Measurements from ENCODE around the gene PDCD1. TPM values are rescaled to one million over a fixed set of nuclear protein-coding genes. Genes with fewer than 3 reads are reported as not detected.
A peak's percentile ranks its signal among the peaks of the same experiment; 100 is the strongest.
"Not testable (repeated sequence)": the region's sequence is repeated elsewhere in the genome, so short reads cannot be mapped to it uniquely, and the experiment has no call there.

The PDCD1 gene
- under 1 TPM in 8 of 10 donors, not detected in 2; 0.08 to 0.70 (median 0.15) TPM for polyA plus RNA-seq (ENCODE audit: insufficient read length in 10 of 10)
- long read RNA-seq, donor 1 = 0 reads
- long read RNA-seq, donor 2 = 0 reads
- long read RNA-seq, donor 3 = 0 reads
- long read RNA-seq, donor 4 = 0 reads
- long read RNA-seq, donor 5 = 0 reads
- long read RNA-seq, donor 6 = 0 reads
- long read RNA-seq, donor 7 = 0 reads
- long read RNA-seq, donor 8 = 0 reads
- long read RNA-seq, donor 9 = 0 reads

- no peak for DNase-seq
These were observed at the start of gene PDCD1 for GRCh38 chr2:241858206-241859016. PDCD1 (minus strand) TSS chr2:241858894; CDS start chr2:241858838, 56 bp downstream.

GRCh38 chr2:241907831-241908230 is 49.1 kb upstream of the PDCD1 start:
- DNase-seq = not testable (repeated sequence)

GRCh38 chr2:241906826-241907570 is 48.3 kb upstream of the PDCD1 start:
- peak in 1 of 3 donors; percentile 59 for DNase-seq

- not testable (repeated sequence) for DNase-seq
These were observed 47.7 kb upstream of the PDCD1 start for GRCh38 chr2:241906378-241906770.

GRCh38 chr2:241905716-241906377 is 47.2 kb upstream of the PDCD1 start:
- DNase-seq = no peak

- DNase-seq = no peak
These were observed 46.4 kb upstream of the PDCD1 start for GRCh38 chr2:241904791-241905710.

- DNase-seq = no peak
These were observed 45.5 kb upstream of the PDCD1 start for GRCh38 chr2:241904011-241904718.

- no peak for DNase-seq
These were observed 44.7 kb upstream of the PDCD1 start for GRCh38 chr2:241903121-241904010.

- no peak for DNase-seq
These were observed 43.8 kb upstream of the PDCD1 start for GRCh38 chr2:241902357-241902991.

GRCh38 chr2:241901500-241902351 is 43.0 kb upstream of the PDCD1 start:
- no peak for DNase-seq

GRCh38 chr2:241901018-241901380 is 42.3 kb upstream of the PDCD1 start:
- DNase-seq = no peak

- peak in 1 of 3 donors; percentile 46 for DNase-seq
These were observed 41.7 kb upstream of the PDCD1 start for GRCh38 chr2:241900251-241901017.

- no peak for DNase-seq
These were observed 40.0 kb upstream of the PDCD1 start for GRCh38 chr2:241898463-241899270.

- DNase-seq = peak in 1 of 3 donors; percentile 1
These were observed 38.7 kb upstream of the PDCD1 start for GRCh38 chr2:241897231-241897916.

- peak in 1 of 3 donors; percentile 2 for DNase-seq
These were observed 38.1 kb upstream of the PDCD1 start for GRCh38 chr2:241896746-241897201.

Data from muscle of back (tissue), 13 donors.